ENCODE data around the gene ZBTB16. TPM values are rescaled to one million over a fixed set of nuclear protein-coding genes. Genes with fewer than 3 reads are reported as not detected.

Gene ZBTB16
- polyA plus RNA-seq, 1 donor = 2.8 TPM

GRCh38 chr11:114225661-114226060 is 166.2 kb downstream of the ZBTB16 start:
- no peaks in the 10 kb centered on the region for H3K9me3 ChIP-seq (ENCODE audit: control insufficient read depth, low read depth, low read length)
- no peak overlapping the region for H3K4me3 ChIP-seq (ENCODE audit: low read length)
- no CpG with 5 or more reads among the region's 1 CpG for WGBS (ENCODE audit: insufficient coverage, low lambda C conversion rate)
- no peaks in the 10 kb centered on the region for H3K27me3 ChIP-seq (ENCODE audit: control insufficient read depth, insufficient read depth, low read length)
- DNase-seq = no peak
- H3K4me1 ChIP-seq (ENCODE audit: control insufficient read depth, insufficient read depth, low read length) = no peaks in the 10 kb centered on the region
- no peaks in the 10 kb centered on the region for H3K36me3 ChIP-seq (ENCODE audit: control insufficient read depth, insufficient read depth, low read length)
- no peak overlapping the region for H3K27ac ChIP-seq (ENCODE audit: low read length)

DNA sequence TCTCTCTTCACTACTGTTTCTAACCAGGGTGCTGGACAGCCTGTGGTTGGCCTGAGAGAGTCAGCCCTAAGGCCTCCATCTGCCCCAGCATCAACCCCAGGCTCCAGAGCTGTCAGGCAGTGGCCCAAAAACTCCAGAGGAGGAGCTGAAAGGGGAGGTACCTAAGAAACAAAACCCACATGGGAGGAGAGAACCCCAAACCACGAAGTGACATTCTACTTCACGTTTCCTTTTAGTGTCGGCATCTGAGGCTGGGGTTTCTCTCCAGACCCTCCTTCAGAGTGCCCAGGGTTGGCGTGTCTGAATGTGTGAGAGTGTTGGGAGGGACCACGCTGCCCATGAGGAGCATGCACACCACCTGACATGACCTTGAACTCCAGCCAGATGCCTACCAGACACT is 166.8 kb downstream of the ZBTB16 start:
- WGBS (ENCODE audit: insufficient coverage, low lambda C conversion rate) = no CpG with 5 or more reads among the region's 5 CpGs
- no peaks in the 10 kb centered on the region for H3K27me3 ChIP-seq (ENCODE audit: control insufficient read depth, insufficient read depth, low read length)
- DNase-seq = no peak
- H3K4me1 ChIP-seq (ENCODE audit: control insufficient read depth, insufficient read depth, low read length) = no peaks in the 10 kb centered on the region
- no peak overlapping the region for H3K27ac ChIP-seq (ENCODE audit: low read length)
- H3K36me3 ChIP-seq (ENCODE audit: control insufficient read depth, insufficient read depth, low read length) = no peaks in the 10 kb centered on the region
- H3K4me3 ChIP-seq (ENCODE audit: low read length) = no peak overlapping the region
- no peaks in the 10 kb centered on the region for H3K9me3 ChIP-seq (ENCODE audit: control insufficient read depth, low read depth, low read length)

GRCh38 chr11:114228435-114229411 is 169.2 kb downstream of the ZBTB16 start:
- WGBS (ENCODE audit: insufficient coverage, low lambda C conversion rate) = 73% methylated on average over 5 of the region's 24 CpGs
- Histone ChIP-seq H3K4me1 (ENCODE audit: control insufficient read depth, insufficient read depth, low read length) (no peaks in the 10 kb centered on the region), H3K27ac (ENCODE audit: low read length) (no peak overlapping the region), H3K27me3 (ENCODE audit: control insufficient read depth, insufficient read depth, low read length) (no peaks in the 10 kb centered on the region), H3K36me3 (ENCODE audit: control insufficient read depth, insufficient read depth, low read length) (no peaks in the 10 kb centered on the region), H3K9me3 (ENCODE audit: control insufficient read depth, low read depth, low read length) (no peaks in the 10 kb centered on the region), H3K4me3 (ENCODE audit: low read length) (no peak overlapping the region)
- no peak for DNase-seq

DNA sequence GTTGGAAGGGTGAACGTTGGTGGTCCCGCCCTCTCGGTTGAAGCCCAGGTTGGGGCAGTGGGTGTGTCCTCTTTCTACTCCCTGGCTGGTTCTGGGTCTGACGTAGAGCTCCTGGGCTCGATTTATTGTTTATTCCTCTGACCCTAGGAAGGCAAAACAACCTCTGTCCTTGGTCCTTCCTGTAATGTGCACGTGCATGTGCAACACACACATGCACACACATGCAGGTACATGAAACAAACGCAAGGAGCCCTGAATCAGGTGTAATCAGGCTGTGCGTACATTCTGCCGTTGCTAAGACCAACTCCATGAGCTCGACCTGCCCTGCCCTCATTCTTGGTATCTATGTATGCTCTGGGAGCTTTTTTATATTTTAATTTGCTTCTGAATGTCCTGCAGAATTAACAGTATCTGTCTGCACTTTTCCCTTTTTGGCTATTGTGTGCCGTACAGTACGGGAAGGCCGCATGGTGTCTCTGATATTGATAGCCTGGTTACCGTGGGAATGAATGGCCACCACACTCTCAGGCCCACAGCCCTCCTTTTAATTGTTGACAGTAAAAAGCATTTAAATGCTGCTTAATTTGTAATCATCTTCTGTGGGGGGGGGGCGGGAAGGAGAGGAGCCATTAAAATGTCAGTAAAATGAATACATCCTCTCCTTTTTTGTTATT is 170.7 kb downstream of the ZBTB16 start:
- H3K27ac ChIP-seq (ENCODE audit: low read length) = no peak overlapping the region
- no peak overlapping the region for H3K4me3 ChIP-seq (ENCODE audit: low read length)
- H3K36me3 ChIP-seq (ENCODE audit: control insufficient read depth, insufficient read depth, low read length) = no peaks in the 10 kb centered on the region
- H3K4me1 ChIP-seq (ENCODE audit: control insufficient read depth, insufficient read depth, low read length) = no peaks in the 10 kb centered on the region
- no peak for DNase-seq
- no CpG with 5 or more reads among the region's 15 CpGs for WGBS (ENCODE audit: insufficient coverage, low lambda C conversion rate)
- H3K9me3 ChIP-seq (ENCODE audit: control insufficient read depth, low read depth, low read length) = no peaks in the 10 kb centered on the region
- H3K27me3 ChIP-seq (ENCODE audit: control insufficient read depth, insufficient read depth, low read length) = peaks cover 3% of the 10 kb centered on the region

DNA sequence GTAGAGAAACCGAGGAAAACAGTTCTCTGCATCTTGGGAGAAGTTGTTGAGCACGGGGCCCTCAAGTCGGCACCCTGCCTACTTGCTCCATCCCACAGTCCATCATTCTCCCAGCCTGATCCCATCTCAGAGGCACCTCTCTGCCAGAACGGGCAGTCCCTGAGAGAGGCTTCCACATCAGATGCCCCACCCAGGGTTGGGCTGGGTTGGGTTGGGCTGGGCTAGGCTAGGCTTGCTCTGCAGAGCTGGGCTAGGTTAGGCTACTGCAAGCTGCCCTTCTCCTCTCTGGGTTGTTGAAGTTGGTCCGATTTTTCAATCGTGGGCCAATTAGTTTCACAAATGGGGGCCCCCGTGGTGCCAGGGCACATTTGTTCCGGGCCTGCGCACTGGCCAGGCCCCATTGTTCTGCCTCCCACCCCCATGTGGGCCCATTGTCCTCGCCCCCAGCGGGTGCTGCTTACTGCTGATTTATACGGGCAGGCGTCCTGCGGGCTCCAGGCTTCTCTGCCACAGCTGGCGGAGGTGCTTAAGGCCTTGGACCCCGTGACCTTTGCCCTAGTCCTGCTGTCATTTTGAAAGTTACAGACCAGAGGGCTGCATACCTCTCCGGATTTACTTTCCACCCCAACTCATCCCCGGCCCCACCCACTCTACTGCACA is 173.0 kb downstream of the ZBTB16 start:
- peaks cover 3% of the 10 kb centered on the region for H3K27me3 ChIP-seq (ENCODE audit: control insufficient read depth, insufficient read depth, low read length)
- no peaks in the 10 kb centered on the region for H3K4me1 ChIP-seq (ENCODE audit: control insufficient read depth, insufficient read depth, low read length)
- H3K36me3 ChIP-seq (ENCODE audit: control insufficient read depth, insufficient read depth, low read length) = no peaks in the 10 kb centered on the region
- H3K27ac ChIP-seq (ENCODE audit: low read length) = no peak overlapping the region
- no CpG with 5 or more reads among the region's 18 CpGs for WGBS (ENCODE audit: insufficient coverage, low lambda C conversion rate)
- DNase-seq = no peak
- no peak overlapping the region for H3K4me3 ChIP-seq (ENCODE audit: low read length)
- H3K9me3 ChIP-seq (ENCODE audit: control insufficient read depth, low read depth, low read length) = no peaks in the 10 kb centered on the region

GRCh38 chr11:114233755-114234154 is 174.2 kb downstream of the ZBTB16 start:
- no CpG with 5 or more reads among the region's 6 CpGs for WGBS (ENCODE audit: insufficient coverage, low lambda C conversion rate)
- Histone ChIP-seq H3K4me1 (ENCODE audit: control insufficient read depth, insufficient read depth, low read length) (no peaks in the 10 kb centered on the region), H3K27ac (ENCODE audit: low read length) (no peak overlapping the region), H3K9me3 (ENCODE audit: control insufficient read depth, low read depth, low read length) (no peaks in the 10 kb centered on the region), H3K36me3 (ENCODE audit: control insufficient read depth, insufficient read depth, low read length) (no peaks in the 10 kb centered on the region), H3K27me3 (ENCODE audit: control insufficient read depth, insufficient read depth, low read length) (peaks cover 3% of the 10 kb centered on the region), H3K4me3 (ENCODE audit: low read length) (no peak overlapping the region)
- DNase-seq = no peak

GRCh38 chr11:114236829-114237228 is 177.3 kb downstream of the ZBTB16 start:
- Histone ChIP-seq H3K27ac (ENCODE audit: low read length) (no peak overlapping the region), H3K9me3 (ENCODE audit: control insufficient read depth, low read depth, low read length) (no peaks in the 10 kb centered on the region), H3K27me3 (ENCODE audit: control insufficient read depth, insufficient read depth, low read length) (peaks cover 3% of the 10 kb centered on the region), H3K4me3 (ENCODE audit: low read length) (no peak overlapping the region), H3K36me3 (ENCODE audit: control insufficient read depth, insufficient read depth, low read length) (no peaks in the 10 kb centered on the region), H3K4me1 (ENCODE audit: control insufficient read depth, insufficient read depth, low read length) (no peaks in the 10 kb centered on the region)
- whole genome bisulfite sequencing (ENCODE audit: insufficient coverage, low lambda C conversion rate) = no CpG with 5 or more reads among the region's 3 CpGs
- no peak for DNase-seq

GRCh38 chr11:114237321-114238280 is 178.1 kb downstream of the ZBTB16 start:
- WGBS (ENCODE audit: insufficient coverage, low lambda C conversion rate) = 86% methylated on average over 2 of the region's 16 CpGs
- H3K4me1 ChIP-seq (ENCODE audit: control insufficient read depth, insufficient read depth, low read length) = no peaks in the 10 kb centered on the region
- no peaks in the 10 kb centered on the region for H3K36me3 ChIP-seq (ENCODE audit: control insufficient read depth, insufficient read depth, low read length)

GRCh38 chr11:114239753-114240161 is 180.2 kb downstream of the ZBTB16 start:
- H3K36me3 ChIP-seq (ENCODE audit: control insufficient read depth, insufficient read depth, low read length) = no peaks in the 10 kb centered on the region
- H3K27ac ChIP-seq (ENCODE audit: low read length) = no peak overlapping the region

More at GRCh38 chr11:114237321-114238280, 178.1 kb downstream of the ZBTB16 start:
- Histone ChIP-seq H3K27ac (ENCODE audit: low read length) (no peak overlapping the region), H3K4me3 (ENCODE audit: low read length) (no peak overlapping the region), H3K9me3 (ENCODE audit: control insufficient read depth, low read depth, low read length) (no peaks in the 10 kb centered on the region), H3K27me3 (ENCODE audit: control insufficient read depth, insufficient read depth, low read length) (peaks cover 3% of the 10 kb centered on the region)
- no peak for DNase-seq

More at GRCh38 chr11:114239753-114240161, 180.2 kb downstream of the ZBTB16 start:
- peak in 1 of 2 donors; percentile 19 for DNase-seq
- Histone ChIP-seq H3K4me3 (ENCODE audit: low read length) (no peak overlapping the region), H3K4me1 (ENCODE audit: control insufficient read depth, insufficient read depth, low read length) (no peaks in the 10 kb centered on the region), H3K27me3 (ENCODE audit: control insufficient read depth, insufficient read depth, low read length) (peaks cover under 1% of the 10 kb centered on the region), H3K9me3 (ENCODE audit: control insufficient read depth, low read depth, low read length) (no peaks in the 10 kb centered on the region)
- no CpG with 5 or more reads among the region's 6 CpGs for WGBS (ENCODE audit: insufficient coverage, low lambda C conversion rate)
